ENCODE results near the gene WRNIP1. TPM values are rescaled to one million over a fixed set of nuclear protein-coding genes. Genes with fewer than 3 reads are reported as not detected.

Gene WRNIP1
- total and polyA plus RNA-seq, 2 of the 13 experiments (the other 11 are each of a cell fraction or from before 2014, with no cell fraction given), result 77.7 to 90.3 TPM

DNA sequence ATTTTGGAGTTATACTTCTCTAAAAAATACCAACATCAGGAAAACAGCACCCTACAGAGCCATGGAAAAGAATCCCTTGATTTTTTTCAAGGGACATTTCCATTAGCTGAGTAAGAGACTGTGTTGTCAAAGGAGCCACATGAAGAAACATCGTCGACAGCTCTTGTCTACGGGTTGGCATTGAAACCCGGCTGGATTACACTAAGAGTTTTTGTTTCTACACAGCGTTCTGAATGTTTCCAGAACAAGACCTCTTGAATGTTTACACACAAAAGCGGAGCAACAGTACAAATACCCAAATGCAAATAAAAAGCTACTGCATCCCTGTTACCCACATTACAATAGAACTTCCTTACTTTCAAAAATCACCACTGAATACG is 12.1 kb upstream of the WRNIP1 start (continued):
- TF ChIP-seq, protein P1, sequence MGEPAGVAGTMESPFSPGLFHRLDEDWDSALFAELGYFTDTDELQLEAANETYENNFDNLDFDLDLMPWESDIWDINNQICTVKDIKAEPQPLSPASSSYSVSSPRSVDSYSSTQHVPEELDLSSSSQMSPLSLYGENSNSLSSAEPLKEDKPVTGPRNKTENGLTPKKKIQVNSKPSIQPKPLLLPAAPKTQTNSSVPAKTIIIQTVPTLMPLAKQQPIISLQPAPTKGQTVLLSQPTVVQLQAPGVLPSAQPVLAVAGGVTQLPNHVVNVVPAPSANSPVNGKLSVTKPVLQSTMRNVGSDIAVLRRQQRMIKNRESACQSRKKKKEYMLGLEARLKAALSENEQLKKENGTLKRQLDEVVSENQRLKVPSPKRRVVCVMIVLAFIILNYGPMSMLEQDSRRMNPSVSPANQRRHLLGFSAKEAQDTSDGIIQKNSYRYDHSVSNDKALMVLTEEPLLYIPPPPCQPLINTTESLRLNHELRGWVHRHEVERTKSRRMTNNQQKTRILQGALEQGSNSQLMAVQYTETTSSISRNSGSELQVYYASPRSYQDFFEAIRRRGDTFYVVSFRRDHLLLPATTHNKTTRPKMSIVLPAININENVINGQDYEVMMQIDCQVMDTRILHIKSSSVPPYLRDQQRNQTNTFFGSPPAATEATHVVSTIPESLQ (CRISPR knock-in tag; conservative IDR thresholded peaks at IDR 0.05), result no peak
- TF ChIP-seq SOX5 (CRISPR knock-in tag; IDR thresholded peaks at IDR 0.05; ENCODE audit: borderline replicate concordance) (peak; percentile 22; the same call in 1 of the 2 replicates), SSRP1 (CRISPR knock-in tag; IDR thresholded peaks at IDR 0.05) (no peak), HMG20A (CRISPR knock-in tag; IDR thresholded peaks at IDR 0.05; ENCODE audit: borderline replicate concordance) (peak; percentile 11; the same call in 1 of the 2 replicates), CHD4 (IDR thresholded peaks at IDR 0.05; ENCODE audit: borderline replicate concordance, low read length) (no peak), PTBP1 (IDR thresholded peaks at IDR 0.05; ENCODE audit: low read depth, low read length, poor library complexity, severe bottlenecking) (no peak), FOXJ3 (CRISPR knock-in tag; IDR thresholded peaks at IDR 0.05; ENCODE audit: borderline replicate concordance) (0 out of 2 replicates have a peak, but pooled peaks have one; percentile 20), HOXA7 (CRISPR knock-in tag; IDR thresholded peaks at IDR 0.05) (no peak), FOXA3 (CRISPR knock-in tag; IDR thresholded peaks at IDR 0.05) (peak; percentile 39; the same call in 1 of the 2 replicates), EP300 (IDR thresholded peaks at IDR 0.05; ENCODE audit: low read depth in 2 of 2, low read length in 2 of 2) (peak in 1 of 2 experiments; percentile 17; a peak in 1 of 4 replicates), EP300 (CRISPR knock-in tag; IDR thresholded peaks at IDR 0.05; ENCODE audit: borderline replicate concordance) (no peak)

DNA sequence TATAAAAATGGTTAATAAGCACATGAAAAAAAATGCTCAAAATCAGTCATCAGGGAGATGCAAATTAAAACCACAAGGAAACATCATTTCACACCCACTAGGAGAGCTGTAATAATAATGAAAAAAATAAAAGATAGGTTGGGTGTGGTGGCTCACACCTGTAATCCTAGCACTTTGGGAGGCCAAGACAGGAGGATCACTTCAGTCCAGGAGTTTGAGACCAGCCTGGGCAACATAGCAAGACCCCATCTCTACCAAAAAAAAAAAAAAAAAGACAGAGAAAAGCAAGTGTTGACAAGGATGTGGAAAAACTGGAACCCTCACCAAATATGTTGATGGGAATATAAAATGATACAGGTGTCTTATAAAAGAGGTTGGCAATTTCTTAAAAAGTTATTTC is 11.4 kb upstream of the WRNIP1 start:
- Histone ChIP-seq H3K36me3 (replicated peaks in 1 of 2; ENCODE audit: control insufficient read depth in 1 of 2, insufficient read depth in 2 of 2, low read length in 2 of 2) (no peaks in the 10 kb centered on the region), H3K27ac (ENCODE audit: extremely low read length, insufficient read depth, low read length) (no peak overlapping the region), H3K4me3 (replicated peaks in 1 of 3; ENCODE audit: insufficient read depth in 1 of 3, low read depth in 2 of 3, low read length in 3 of 3) (no peak overlapping the region), H3K27me3 (ENCODE audit: control insufficient read depth in 1 of 2, insufficient read depth in 2 of 2, low read length in 2 of 2) (peaks cover 0 to 2% of the 10 kb centered on the region in 2 experiments; a peak in 2 of 5 replicates), H3K9me3 (ENCODE audit: low read length) (no peaks in the 10 kb centered on the region), H4K20me1 (ENCODE audit: insufficient read depth, low read length) (no peaks in the 10 kb centered on the region), H3K9ac (ENCODE audit: insufficient read depth, low read depth, low read length) (no peak overlapping the region), H3K79me2 (ENCODE audit: insufficient read depth, low read length) (no peaks in the 10 kb centered on the region), H2AFZ (ENCODE audit: low read length) (no peak overlapping the region), H3K4me2 (ENCODE audit: low read depth, low read length) (no peak overlapping the region), H3K4me1 (ENCODE audit: insufficient read depth, low read length) (peaks cover 45% of the 10 kb centered on the region)
- intact Hi-C loops (cut with micrococcal nuclease; ENCODE audit: unreplicated experiment), result no loop called here
- no TSS peak for BruUV-seq (replicated peaks)
- in situ Hi-C loops (cut with HindIII; ENCODE audit: extremely low pct_ligation_motif_present, low pct_unique_long_range_greater_than_20kb), result no loop called here
- FAIRE-seq (no peak), DNase-seq (ENCODE audit: low spot score) (no peak), ATAC-seq (no peak)
- POLR2A ChIA-PET, result interaction anchor here (1.1 kb wide), 1 partner anchor 12 kb away, joined by 3 read pairs; the partner anchor contains the start of gene WRNIP1
- no peak for TF ChIP-seq CHCHD3 (CRISPR knock-in tag; IDR thresholded peaks at IDR 0.05)
- peak; percentile 61 for TF ChIP-seq ZNF121 (CRISPR knock-in tag; IDR thresholded peaks at IDR 0.05)
- TF ChIP-seq, protein P2, sequence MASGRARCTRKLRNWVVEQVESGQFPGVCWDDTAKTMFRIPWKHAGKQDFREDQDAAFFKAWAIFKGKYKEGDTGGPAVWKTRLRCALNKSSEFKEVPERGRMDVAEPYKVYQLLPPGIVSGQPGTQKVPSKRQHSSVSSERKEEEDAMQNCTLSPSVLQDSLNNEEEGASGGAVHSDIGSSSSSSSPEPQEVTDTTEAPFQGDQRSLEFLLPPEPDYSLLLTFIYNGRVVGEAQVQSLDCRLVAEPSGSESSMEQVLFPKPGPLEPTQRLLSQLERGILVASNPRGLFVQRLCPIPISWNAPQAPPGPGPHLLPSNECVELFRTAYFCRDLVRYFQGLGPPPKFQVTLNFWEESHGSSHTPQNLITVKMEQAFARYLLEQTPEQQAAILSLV (CRISPR knock-in tag; IDR thresholded peaks at IDR 0.05; ENCODE audit: borderline replicate concordance), result no peak
- no peak for TF ChIP-seq ZNF563 (CRISPR knock-in tag; IDR thresholded peaks at IDR 0.05)
- TF ChIP-seq PAF1 (CRISPR knock-in tag; IDR thresholded peaks at IDR 0.05), result no peak
- CTCF ChIA-PET (ENCODE audit: low intra/inter-chr PET ratio, low total read pairs), result no interaction called here

Data from HepG2 (cell line).